ENCODE measurements around the gene ANKRD11. TPM values are rescaled to one million over a fixed set of nuclear protein-coding genes. Genes with fewer than 3 reads are reported as not detected.
"Not testable (repeated sequence)": the region's sequence is repeated elsewhere in the genome, so short reads cannot be mapped to it uniquely, and the experiment has no call there.

ANKRD11 gene
- polyA plus RNA-seq, 3 donors: 3.2 to 62.4 (median 5.4) TPM

DNA sequence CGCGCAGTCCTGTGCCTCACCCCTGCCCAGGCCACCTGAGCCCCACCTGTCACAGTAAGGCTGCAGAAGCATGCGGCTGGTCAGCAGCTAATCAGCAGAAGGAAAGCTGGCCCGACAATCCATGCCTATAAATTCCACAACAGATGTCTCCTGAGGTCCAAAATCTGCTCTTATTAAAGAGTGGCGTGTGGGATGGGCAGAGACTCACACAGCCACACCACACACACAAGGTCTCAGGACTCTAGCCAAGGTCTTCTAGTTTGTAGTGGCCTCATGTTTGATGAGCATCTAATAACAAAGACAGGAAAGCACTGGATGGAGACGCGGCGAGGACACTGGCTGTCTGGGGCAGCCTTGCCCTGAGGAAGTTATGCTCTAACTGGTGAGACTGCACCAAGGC is 55.9 kb downstream of the ANKRD11 start:
- Histone ChIP-seq H2AFZ (ENCODE audit: insufficient read depth, low read depth, low read length, poor library complexity, severe bottlenecking) (no peak overlapping the region), H3K4me1 (ENCODE audit: control insufficient read depth in 1 of 2, insufficient read depth in 2 of 2, low read length in 2 of 2) (peaks cover 34 to 42% of the 10 kb centered on the region in 2 donors), H3K27me3 (ENCODE audit: control insufficient read depth in 2 of 2, insufficient read depth in 2 of 2, low read length in 2 of 2) (no peaks in the 10 kb centered on the region), H3K4me3 (replicated peaks in 1 of 3; ENCODE audit: low read depth in 2 of 3, low read length in 3 of 3) (no peak overlapping the region), H3K9ac (ENCODE audit: insufficient read depth, low read length, poor library complexity, severe bottlenecking) (no peak overlapping the region), H3K79me2 (ENCODE audit: insufficient read depth, low read length) (peaks cover 92% of the 10 kb centered on the region), H3K4me2 (replicated peaks; ENCODE audit: extremely low read depth, low read length, poor library complexity, severe bottlenecking) (no peak overlapping the region), H3K9me3 (replicated peaks in 1 of 2; ENCODE audit: control insufficient read depth in 1 of 2, insufficient read depth in 1 of 2, low read length in 2 of 2) (no peaks in the 10 kb centered on the region), H3K27ac (ENCODE audit: low read depth in 1 of 2, low read length in 2 of 2) (peak overlapping the region in 1 of 2 donors; percentile 86), H4K20me1 (ENCODE audit: insufficient read depth, low read length) (peaks cover 92% of the 10 kb centered on the region), H3K36me3 (replicated peaks in 1 of 2; ENCODE audit: control insufficient read depth in 1 of 2, insufficient read depth in 2 of 2, low read length in 2 of 2) (peaks cover 4 to 15% of the 10 kb centered on the region in 2 donors)
- no peak for DNase-seq
- WGBS (ENCODE audit: insufficient coverage): 98% methylated on average over 5 of the region's 8 CpGs
- no peak overlapping the region for H3K4me3 Mint-ChIP-seq
- no peak for TF ChIP-seq CTCF (IDR thresholded peaks at IDR 0.05)
- peak overlapping the region in 6 of 7 donors; percentile 37 to 84 (median 44) for H3K27ac Mint-ChIP-seq
- H3K36me3 Mint-ChIP-seq: peaks cover 7 to 19% of the 10 kb centered on the region in 2 donors
- H3K4me1 Mint-ChIP-seq: peaks cover 50% of the 10 kb centered on the region
- H3K9me3 Mint-ChIP-seq: peaks cover 0 to 4% (median 0%) of the 10 kb centered on the region in 7 donors
- intact Hi-C loops (cut with micrococcal nuclease): no loop called here
- H3K27me3 Mint-ChIP-seq (ENCODE audit: low read depth in 3 of 3): peaks cover 0 to 6% (median 0%) of the 10 kb centered on the region in 3 donors

- DNase-seq; H3K9ac ChIP-seq (ENCODE audit: insufficient read depth, low read length, poor library complexity, severe bottlenecking); H3K9me3 Mint-ChIP-seq; H3K4me2 ChIP-seq (replicated peaks; ENCODE audit: extremely low read depth, low read length, poor library complexity, severe bottlenecking); H3K27ac Mint-ChIP-seq; H3K4me3 ChIP-seq (replicated peaks in 1 of 3; ENCODE audit: low read depth in 2 of 3, low read length in 3 of 3); H3K9me3 ChIP-seq (replicated peaks in 1 of 2; ENCODE audit: control insufficient read depth in 1 of 2, insufficient read depth in 1 of 2, low read length in 2 of 2); H3K4me3 Mint-ChIP-seq; H3K36me3 ChIP-seq (replicated peaks in 1 of 2; ENCODE audit: control insufficient read depth in 1 of 2, insufficient read depth in 2 of 2, low read length in 2 of 2); intact Hi-C loops (cut with micrococcal nuclease); H2AFZ ChIP-seq (ENCODE audit: insufficient read depth, low read depth, low read length, poor library complexity, severe bottlenecking); H3K27me3 ChIP-seq (ENCODE audit: control insufficient read depth in 2 of 2, insufficient read depth in 2 of 2, low read length in 2 of 2); H3K27me3 Mint-ChIP-seq (ENCODE audit: low read depth in 3 of 3): not testable (repeated sequence)
- Histone ChIP-seq H3K79me2 (ENCODE audit: insufficient read depth, low read length) (peaks cover 88% of the 10 kb centered on the region), H4K20me1 (ENCODE audit: insufficient read depth, low read length) (peaks cover 88% of the 10 kb centered on the region), H3K27ac (ENCODE audit: low read depth in 1 of 2, low read length in 2 of 2) (peak overlapping the region in 1 of 2 donors; percentile 86), H3K4me1 (ENCODE audit: control insufficient read depth in 1 of 2, insufficient read depth in 2 of 2, low read length in 2 of 2) (peaks cover 34 to 42% of the 10 kb centered on the region in 2 donors)
- Mint-ChIP-seq H3K36me3 (peaks cover 2 to 12% of the 10 kb centered on the region in 2 donors), H3K4me1 (peaks cover 44% of the 10 kb centered on the region)
- WGBS (ENCODE audit: insufficient coverage): 90% methylated on average over 12 of the region's 22 CpGs
Measured at GRCh38 chr16:89433363-89433984, 56.9 kb downstream of the ANKRD11 start.

Measured in CD14-positive monocyte (primary cell).